SK-N-MC (cell line): Measurements from ENCODE around the gene ARRB2.

ENCODE experiments used
- DNase-seq: peaks from one replicate; pipeline ENCODE4 v3.0.0-alpha.2; 2011; ENCODE audit warnings: low read depth, low spot score
- H3K27ac ChIP-seq: fragments of 200-600 bp; sonication (generic); 2 replicates; pipeline ENCODE4 v1.5.1; 2016; ENCODE audit warnings: mixed run types
- H3K36me3 ChIP-seq: fragments of 200-600 bp; sonication (generic); 2 replicates; pipeline ENCODE4 v1.6.1; 2017; ENCODE audit warnings: antibody characterized with exemption, low read length, mixed read lengths; ENCODE audit not compliant: insufficient read depth
- H3K4me3 ChIP-seq: fragments of 200-600 bp; sonication (generic); 2 replicates; pipeline ENCODE4 v1.5.1; 2016
- H3K9ac ChIP-seq: fragments of 200-600 bp; sonication (generic); 2 replicates; pipeline ENCODE4 v1.8.0; 2017; ENCODE audit warnings: mixed run types, mixed read lengths; ENCODE audit not compliant: insufficient read length
- H3K9me3 ChIP-seq: fragments of 200-600 bp; sonication (generic); 2 replicates; pipeline ENCODE4 v1.6.1; 2017; ENCODE audit warnings: low read depth, mild to moderate bottlenecking, antibody characterized with exemption, low read length, moderate library complexity, mixed read lengths
- EZH2 ChIP-seq: fragments of 200-600 bp; sonication (generic); IDR thresholded peaks from one replicate; pipeline ENCODE4 v1.6.1; 2017; ENCODE audit warnings: antibody characterized with exemption
- FOXP2 ChIP-seq: optimal IDR thresholded peaks from 2 replicates; pipeline ENCODE3; 2011; ENCODE audit warnings: mild to moderate bottlenecking, moderate library complexity; ENCODE audit not compliant: insufficient read depth; ENCODE audit errors: extremely low read length, control extremely low read depth
- POLR2AphosphoS5 ChIP-seq: IDR thresholded peaks from 2 replicates; pipeline ENCODE4 v1.6.1; 2012; ENCODE audit warnings: mild to moderate bottlenecking, low read depth, low read length, borderline replicate concordance

Gene ARRB2

GRCh38 chr17:4718276-4718675 is 7.8 kb downstream of the ARRB2 start:
- H3K27ac ChIP-seq, result no peak overlapping the region
- H3K4me3 ChIP-seq, result no peak overlapping the region
- TF ChIP-seq EZH2 (no peak), POLR2AphosphoS5 (no peak), FOXP2 (no peak)
- H3K9me3 ChIP-seq, result no peaks in the 10 kb centered on the region
- H3K36me3 ChIP-seq, result peaks cover 4% of the 10 kb centered on the region; the same call in 1 of the 2 replicates
- H3K9ac ChIP-seq, result no peak overlapping the region
- no peak for DNase-seq

GRCh38 chr17:4719146-4719545 is 8.7 kb downstream of the ARRB2 start:
- H3K36me3 ChIP-seq, result peaks cover 4% of the 10 kb centered on the region; the same call in 1 of the 2 replicates
- no peak for DNase-seq
- no peaks in the 10 kb centered on the region for H3K9me3 ChIP-seq
- H3K27ac ChIP-seq, result no peak overlapping the region
- TF ChIP-seq FOXP2 (no peak), POLR2AphosphoS5 (no peak), EZH2 (no peak)
- no peak overlapping the region for H3K4me3 ChIP-seq
- no peak overlapping the region for H3K9ac ChIP-seq

- Histone ChIP-seq H3K4me3 (no peak overlapping the region), H3K27ac (no peak overlapping the region), H3K9ac (no peak overlapping the region), H3K36me3 (peaks cover 4% of the 10 kb centered on the region; the same call in 1 of the 2 replicates), H3K9me3 (no peaks in the 10 kb centered on the region)
- no peak for DNase-seq
- no peak for TF ChIP-seq POLR2AphosphoS5
- no peak for TF ChIP-seq EZH2
- TF ChIP-seq FOXP2, result no peak
Measured at GRCh38 chr17:4719684-4720221, 9.3 kb downstream of the ARRB2 start.

GRCh38 chr17:4720787-4721186 is 10.4 kb downstream of the ARRB2 start:
- TF ChIP-seq EZH2 (no peak), POLR2AphosphoS5 (no peak), FOXP2 (no peak)
- Histone ChIP-seq H3K9me3 (no peaks in the 10 kb centered on the region), H3K4me3 (no peak overlapping the region), H3K9ac (no peak overlapping the region), H3K36me3 (peaks cover 3% of the 10 kb centered on the region; the same call in 1 of the 2 replicates), H3K27ac (no peak overlapping the region)
- no peak for DNase-seq

DNA sequence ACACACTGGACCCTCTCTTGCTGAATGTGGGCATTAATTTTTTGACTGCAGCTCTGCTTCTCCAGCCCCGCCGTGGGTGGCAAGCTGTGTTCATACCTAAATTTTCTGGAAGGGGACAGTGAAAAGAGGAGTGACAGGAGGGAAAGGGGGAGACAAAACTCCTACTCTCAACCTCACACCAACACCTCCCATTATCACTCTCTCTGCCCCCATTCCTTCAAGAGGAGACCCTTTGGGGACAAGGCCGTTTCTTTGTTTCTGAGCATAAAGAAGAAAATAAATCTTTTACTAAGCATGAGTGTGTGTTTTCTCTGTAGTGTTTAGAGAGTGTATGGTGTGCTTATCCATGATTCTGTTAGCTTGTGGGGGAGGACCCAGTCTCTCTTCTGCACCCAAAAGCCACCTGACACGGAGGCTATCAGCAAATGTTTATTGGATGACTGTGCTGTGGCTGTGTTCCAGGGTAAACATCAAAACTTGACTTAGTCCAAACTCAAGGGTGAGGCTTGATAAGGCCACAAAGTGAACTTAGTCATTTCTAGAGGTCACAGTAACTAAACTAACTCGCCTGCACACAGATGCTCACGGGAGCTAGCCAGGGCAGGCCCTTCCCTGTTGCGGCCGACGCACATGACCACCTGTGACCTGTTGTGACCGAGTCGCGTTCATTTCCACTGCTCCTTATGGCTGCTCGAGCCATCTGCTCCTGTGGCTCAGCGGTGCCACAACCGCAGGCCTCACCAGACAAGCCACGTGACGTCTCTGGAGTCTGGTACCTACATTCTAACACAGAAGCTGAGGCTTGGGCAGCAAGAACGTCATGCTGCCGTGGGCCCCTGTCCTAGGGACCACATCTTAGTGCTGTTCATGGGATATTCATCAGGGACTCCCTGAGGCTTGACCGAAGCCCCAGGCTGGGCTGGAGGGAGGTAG is 11.0 kb downstream of the ARRB2 start:
- no peak for DNase-seq
- no peaks in the 10 kb centered on the region for H3K9me3 ChIP-seq

DNA sequence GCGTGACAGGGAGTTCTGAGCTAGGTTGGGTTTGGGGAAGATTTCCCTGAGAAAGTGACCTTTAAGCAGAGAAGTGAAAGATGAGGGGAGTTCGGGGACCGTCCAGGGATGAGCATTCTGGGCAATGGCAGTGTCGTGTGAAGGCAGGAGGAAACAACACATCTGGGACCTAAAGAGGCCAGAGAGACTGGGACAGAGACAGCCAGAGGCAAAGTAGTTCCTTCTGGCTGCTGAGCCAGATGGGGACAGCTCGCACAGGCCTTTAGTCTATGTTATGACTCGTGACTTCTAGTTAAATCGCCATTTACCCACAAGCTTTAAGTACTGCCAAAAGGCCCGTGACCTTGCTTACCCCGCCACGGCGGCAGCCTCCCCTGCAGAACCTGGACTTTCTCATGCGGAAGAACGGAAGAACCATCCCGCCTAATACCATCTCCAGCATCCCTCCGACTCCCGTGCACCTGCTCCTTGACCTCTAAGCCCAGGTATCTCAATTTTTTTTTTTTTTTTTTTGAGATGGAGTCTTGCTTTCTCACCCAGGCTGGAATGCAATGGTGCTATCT is 12.3 kb downstream of the ARRB2 start:
- H3K9me3 ChIP-seq, result no peaks in the 10 kb centered on the region
- TF ChIP-seq POLR2AphosphoS5 (no peak), FOXP2 (no peak), EZH2 (no peak)
- H3K9ac ChIP-seq, result no peak overlapping the region
- H3K27ac ChIP-seq, result no peak overlapping the region
- no peaks in the 10 kb centered on the region; the same call in 1 of the 2 replicates for H3K36me3 ChIP-seq
- H3K4me3 ChIP-seq, result no peak overlapping the region
- no peak for DNase-seq

More for the DNA sequence above, 11.0 kb downstream of the ARRB2 start:
- no peak overlapping the region for H3K9ac ChIP-seq
- no peak overlapping the region for H3K4me3 ChIP-seq
- TF ChIP-seq EZH2, result no peak
- TF ChIP-seq FOXP2, result no peak
- TF ChIP-seq POLR2AphosphoS5, result no peak
- no peaks in the 10 kb centered on the region; the same call in 1 of the 2 replicates for H3K36me3 ChIP-seq
- H3K27ac ChIP-seq, result no peak overlapping the region

GRCh38 chr17:4724650-4725049 is 14.2 kb downstream of the ARRB2 start:
- DNase-seq, result no peak
- TF ChIP-seq EZH2 (no peak), FOXP2 (no peak), POLR2AphosphoS5 (no peak)

GRCh38 chr17:4725646-4726310 is 15.3 kb downstream of the ARRB2 start:
- Histone ChIP-seq H3K4me3 (no peak overlapping the region), H3K9ac (no peak overlapping the region), H3K27ac (no peak overlapping the region), H3K9me3 (no peaks in the 10 kb centered on the region), H3K36me3 (no peaks in the 10 kb centered on the region)
- DNase-seq, result no peak
- TF ChIP-seq FOXP2 (no peak), POLR2AphosphoS5 (no peak), EZH2 (no peak)

More at GRCh38 chr17:4724650-4725049, 14.2 kb downstream of the ARRB2 start:
- Histone ChIP-seq H3K27ac (no peak overlapping the region), H3K4me3 (no peak overlapping the region), H3K36me3 (no peaks in the 10 kb centered on the region), H3K9me3 (no peaks in the 10 kb centered on the region), H3K9ac (no peak overlapping the region)
